GM12875 (cell line): ENCODE measurements around the gene IQSEC1.

Experiments
- H3K4me3 ChIP-seq: one replicate; pipeline ENCODE4 v1.5.1; 2011; ENCODE audit warnings: low read depth, low read length, control low read depth
- TF ChIP-seq, protein P1 (sequence below): IDR thresholded peaks from 2 replicates; pipeline ENCODE4 v1.5.1; 2011; ENCODE audit warnings: low read depth, mild to moderate bottlenecking, control low read depth, inconsistent platforms, low read length, moderate library complexity, borderline replicate concordance; ENCODE audit not compliant: insufficient read depth

The IQSEC1 gene

DNA sequence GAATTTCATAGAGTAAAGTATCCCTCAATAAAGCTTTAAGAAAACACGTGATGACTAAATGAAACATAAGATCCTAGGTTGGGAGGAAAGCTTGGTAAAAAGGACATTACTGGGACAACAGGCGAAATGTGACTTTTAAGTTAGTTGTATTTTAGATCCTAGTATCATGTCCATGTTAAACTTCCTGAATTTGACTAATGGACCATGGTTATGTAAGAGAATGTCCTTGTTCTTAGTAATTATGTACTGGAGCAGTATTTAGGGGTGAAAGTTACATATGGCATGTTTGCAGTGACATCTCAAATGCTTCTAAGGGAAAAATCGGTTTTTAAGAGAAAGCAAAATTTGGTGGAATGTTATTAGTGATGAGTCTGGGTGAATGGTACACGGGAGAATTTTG is 69.6 kb downstream of the IQSEC1 start:
- TF ChIP-seq, protein P1, sequence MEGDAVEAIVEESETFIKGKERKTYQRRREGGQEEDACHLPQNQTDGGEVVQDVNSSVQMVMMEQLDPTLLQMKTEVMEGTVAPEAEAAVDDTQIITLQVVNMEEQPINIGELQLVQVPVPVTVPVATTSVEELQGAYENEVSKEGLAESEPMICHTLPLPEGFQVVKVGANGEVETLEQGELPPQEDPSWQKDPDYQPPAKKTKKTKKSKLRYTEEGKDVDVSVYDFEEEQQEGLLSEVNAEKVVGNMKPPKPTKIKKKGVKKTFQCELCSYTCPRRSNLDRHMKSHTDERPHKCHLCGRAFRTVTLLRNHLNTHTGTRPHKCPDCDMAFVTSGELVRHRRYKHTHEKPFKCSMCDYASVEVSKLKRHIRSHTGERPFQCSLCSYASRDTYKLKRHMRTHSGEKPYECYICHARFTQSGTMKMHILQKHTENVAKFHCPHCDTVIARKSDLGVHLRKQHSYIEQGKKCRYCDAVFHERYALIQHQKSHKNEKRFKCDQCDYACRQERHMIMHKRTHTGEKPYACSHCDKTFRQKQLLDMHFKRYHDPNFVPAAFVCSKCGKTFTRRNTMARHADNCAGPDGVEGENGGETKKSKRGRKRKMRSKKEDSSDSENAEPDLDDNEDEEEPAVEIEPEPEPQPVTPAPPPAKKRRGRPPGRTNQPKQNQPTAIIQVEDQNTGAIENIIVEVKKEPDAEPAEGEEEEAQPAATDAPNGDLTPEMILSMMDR = no peak
- no peak overlapping the region for H3K4me3 ChIP-seq

DNA sequence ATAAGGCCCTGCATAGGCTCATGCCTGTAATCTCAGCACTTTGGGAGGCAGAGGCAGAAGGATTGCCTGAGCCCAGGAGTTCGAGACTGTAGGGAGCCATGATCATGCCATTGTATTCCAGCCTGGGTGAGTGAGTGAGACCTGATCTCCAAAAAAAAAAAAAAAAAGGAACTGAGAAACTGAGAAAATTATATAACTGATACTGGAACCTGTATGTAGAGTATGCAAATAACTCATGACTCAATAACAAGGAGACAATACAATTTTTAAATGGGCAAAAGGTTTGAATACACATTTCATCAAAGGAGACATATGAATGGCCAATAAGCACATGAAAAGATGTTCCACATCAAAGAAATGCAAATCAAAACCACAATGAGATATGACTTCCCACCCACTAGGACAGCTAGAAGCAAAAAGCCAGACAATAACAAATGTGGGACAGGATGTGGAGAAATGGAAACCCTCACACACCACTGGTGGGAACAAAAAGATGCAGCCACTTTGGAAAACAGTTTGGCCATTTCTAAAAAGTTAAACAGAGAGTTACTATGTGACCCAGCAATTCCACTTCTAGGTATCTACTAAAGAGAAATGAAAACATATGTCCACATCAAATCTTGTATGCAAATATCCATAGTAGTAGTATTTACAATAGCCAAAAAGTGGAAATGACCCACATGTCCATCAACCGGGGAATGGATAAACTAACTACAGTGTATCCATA is 70.7 kb downstream of the IQSEC1 start:
- TF ChIP-seq, protein P1 = no peak
- H3K4me3 ChIP-seq = no peak overlapping the region

DNA sequence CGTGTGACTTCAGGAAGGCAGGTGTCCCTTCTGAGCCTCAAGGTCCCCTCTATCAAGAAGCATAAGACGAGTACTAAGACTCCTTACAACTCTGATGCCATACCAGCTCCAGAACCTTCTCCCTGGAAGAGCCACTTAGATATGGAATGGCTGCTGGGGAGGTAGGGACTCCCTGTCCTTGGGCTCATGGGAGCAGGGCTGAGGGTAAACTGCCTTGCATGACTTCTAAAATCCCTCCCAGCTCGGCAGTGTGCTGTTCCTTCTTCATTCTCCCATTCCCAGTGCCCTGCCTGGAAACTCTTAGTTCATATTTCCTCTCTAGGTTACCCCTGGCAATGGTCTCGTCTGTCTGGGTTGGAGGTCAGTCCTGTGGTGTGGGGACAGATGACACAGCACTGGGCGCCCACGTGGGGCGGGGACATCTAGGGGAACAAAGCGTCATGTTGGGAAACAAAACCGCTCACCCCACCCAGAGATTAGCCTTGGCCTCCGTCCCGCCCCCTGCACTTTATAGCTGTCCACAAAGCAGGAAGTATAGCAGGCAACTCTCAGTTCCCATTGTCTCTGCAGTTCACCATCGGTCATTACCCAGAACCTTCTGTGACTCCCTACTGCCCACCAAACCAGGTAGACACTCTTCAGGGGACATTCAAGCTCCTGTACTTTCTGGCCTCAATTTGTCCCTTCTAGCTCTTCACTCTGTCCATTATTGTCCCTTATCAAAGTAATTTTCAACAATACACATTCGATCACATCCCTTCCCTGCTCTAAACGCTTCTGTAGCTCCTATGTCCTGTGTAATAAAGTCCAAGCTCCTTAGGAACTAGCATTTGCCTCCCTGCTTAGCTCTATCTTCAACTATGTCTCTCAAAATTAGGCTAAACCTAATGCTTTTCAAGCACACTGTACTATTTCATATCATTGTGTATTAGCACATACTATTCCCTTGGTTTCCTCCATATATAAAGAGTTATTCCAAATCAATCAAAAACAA is 73.8 kb downstream of the IQSEC1 start:
- TF ChIP-seq, protein P1 = no peak
- no peak overlapping the region for H3K4me3 ChIP-seq

DNA sequence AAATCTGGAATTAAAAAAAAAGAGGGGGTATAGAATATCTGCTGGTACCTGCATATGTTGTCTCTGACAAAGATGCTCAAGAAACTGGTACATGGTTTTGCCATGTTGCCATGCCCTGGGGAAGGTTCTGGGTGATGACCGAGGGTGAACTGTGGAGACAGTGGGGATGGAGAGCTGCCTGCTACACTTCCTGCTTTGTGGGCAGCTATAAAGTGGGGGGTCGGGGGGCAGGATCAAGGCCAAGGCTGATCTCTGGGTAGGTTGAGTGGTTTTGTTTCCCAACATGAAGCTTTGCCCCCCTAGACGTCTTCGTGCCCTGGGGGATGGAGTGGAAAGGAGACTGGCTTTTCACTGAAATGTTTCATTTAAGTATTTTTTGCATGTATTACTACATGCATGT is 74.6 kb downstream of the IQSEC1 start:
- no peak overlapping the region for H3K4me3 ChIP-seq
- TF ChIP-seq, protein P1 = no peak

DNA sequence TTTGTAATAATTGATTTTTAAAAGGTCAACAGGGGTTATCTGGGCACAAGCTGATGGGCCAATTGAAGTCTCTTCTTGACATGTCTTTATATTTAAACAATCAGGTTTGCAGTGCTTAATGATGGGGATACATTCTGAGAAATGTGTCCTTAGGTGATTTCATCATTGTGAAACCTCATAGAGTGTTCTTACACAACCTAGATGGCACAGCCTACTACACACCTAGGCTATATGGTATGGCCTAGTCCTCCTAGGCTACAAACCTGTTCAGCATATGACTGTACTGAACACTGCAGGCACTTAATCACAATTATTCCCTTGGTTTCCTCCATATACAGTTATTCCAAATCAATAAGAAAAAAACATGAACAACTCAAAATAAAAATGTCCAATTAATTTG is 75.8 kb downstream of the IQSEC1 start:
- H3K4me3 ChIP-seq = no peak overlapping the region
- TF ChIP-seq, protein P1 = no peak

DNA sequence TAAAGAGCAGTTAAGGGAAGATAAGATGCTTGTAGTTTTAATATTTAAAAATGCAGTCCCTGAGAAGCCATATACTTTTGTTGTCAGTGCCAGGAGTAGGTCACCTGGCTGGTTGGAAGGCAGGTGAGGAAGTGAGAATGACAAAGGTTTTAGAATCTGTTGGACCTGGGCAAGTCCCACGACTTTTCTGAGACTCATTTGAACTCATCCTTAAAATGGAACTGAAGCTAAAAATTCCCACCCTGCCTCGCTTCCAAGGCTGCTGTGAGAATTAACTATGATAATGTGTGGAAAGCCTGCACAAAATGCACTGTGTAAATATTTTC is 77.1 kb downstream of the IQSEC1 start:
- TF ChIP-seq, protein P1 = no peak
- no peak overlapping the region for H3K4me3 ChIP-seq
